SU-DHL-6 (cell line): ENCODE measurements around the gene TNFRSF18.

Experiments
- H2AFZ ChIP-seq: fragments of 200-600 bp; sonication (generic); 2 replicates; pipeline ENCODE4 v1.6.1; 2014; ENCODE audit warnings: low read depth, mild to moderate bottlenecking, moderate library complexity, mixed read lengths, antibody characterized with exemption, low read length; ENCODE audit not compliant: severe bottlenecking
- H3F3A ChIP-seq: fragments of 200-600 bp; shearing (Covaris generic); 2 replicates; pipeline ENCODE4 v1.6.0; 2016; ENCODE audit warnings: antibody characterized with exemption, mild to moderate bottlenecking; ENCODE audit not compliant: insufficient read depth
- H3K27ac ChIP-seq: fragments of 200-600 bp; sonication (generic); 2 replicates; pipeline ENCODE4 v1.5.1; 2016; ENCODE audit warnings: low read depth, mild to moderate bottlenecking, low read length, moderate library complexity, mixed read lengths
- H3K27me3 ChIP-seq: fragments of 200-600 bp; sonication (generic), shearing (Covaris generic); 2 replicates; pipeline ENCODE4 v1.6.0; 2014; ENCODE audit warnings: mild to moderate bottlenecking, low read length
- H3K36me3 ChIP-seq: fragments of 200-600 bp; sonication (generic); 2 replicates; pipeline ENCODE4 v1.6.1; 2014; ENCODE audit warnings: mild to moderate bottlenecking, low read length, mixed read lengths
- H3K4me2 ChIP-seq: fragments of 300-600, 200-600 bp; shearing (Covaris generic), sonication (generic); 2 replicates; pipeline ENCODE4 v1.6.0; 2014; ENCODE audit warnings: low read length, low read depth, mild to moderate bottlenecking; ENCODE audit not compliant: poor library complexity, severe bottlenecking
- H3K4me3 ChIP-seq: fragments of 200-600 bp; sonication (generic); 2 replicates; pipeline ENCODE4 v1.5.1; 2014; ENCODE audit warnings: antibody characterized with exemption, low read length, mild to moderate bottlenecking, mixed read lengths; ENCODE audit not compliant: insufficient read depth, poor library complexity, severe bottlenecking
- H3K79me2 ChIP-seq: fragments of 200-600 bp; sonication (generic); 2 replicates; pipeline ENCODE4 v1.6.1; 2014; ENCODE audit warnings: mild to moderate bottlenecking, low read length, moderate library complexity; ENCODE audit not compliant: insufficient read depth
- H3K9ac ChIP-seq: fragments of 200-600 bp; sonication (generic); 2 replicates; pipeline ENCODE4 v1.7.0; 2014; ENCODE audit warnings: mild to moderate bottlenecking, low read length
- H3K9me2 ChIP-seq: fragments of 200-600 bp; sonication (generic); replicated peaks from 2 replicates; pipeline ENCODE4 v1.6.1; 2014; ENCODE audit warnings: low read length; ENCODE audit not compliant: insufficient read depth
- H3K9me3 ChIP-seq: fragments of 200-600 bp; sonication (generic); 2 replicates; pipeline ENCODE4 v1.6.1; 2014; ENCODE audit warnings: low read length, mixed read lengths; ENCODE audit not compliant: insufficient read depth
- H4K20me1 ChIP-seq: fragments of 200-600 bp; sonication (generic); 2 replicates; pipeline ENCODE4 v1.6.1; 2014; ENCODE audit warnings: low read depth, mild to moderate bottlenecking, antibody characterized with exemption, low read length, moderate library complexity, mixed read lengths
- EZH2phosphoT487 ChIP-seq: fragments of 200-600 bp; sonication (generic), shearing (Covaris generic); conservative IDR thresholded peaks from 2 replicates; pipeline ENCODE4 v1.6.1; 2018; ENCODE audit warnings: mild to moderate bottlenecking, antibody characterized with exemption, low read length, moderate library complexity, mixed read lengths
- TF ChIP-seq, protein P1 (sequence below): fragments of 200-600 bp; sonication (generic); IDR thresholded peaks from one replicate; pipeline ENCODE4 v1.5.1; 2017; ENCODE audit warnings: antibody characterized with exemption, mild to moderate bottlenecking, low read length, moderate library complexity; ENCODE audit not compliant: insufficient read depth, poor library complexity, severe bottlenecking

The TNFRSF18 gene

DNA sequence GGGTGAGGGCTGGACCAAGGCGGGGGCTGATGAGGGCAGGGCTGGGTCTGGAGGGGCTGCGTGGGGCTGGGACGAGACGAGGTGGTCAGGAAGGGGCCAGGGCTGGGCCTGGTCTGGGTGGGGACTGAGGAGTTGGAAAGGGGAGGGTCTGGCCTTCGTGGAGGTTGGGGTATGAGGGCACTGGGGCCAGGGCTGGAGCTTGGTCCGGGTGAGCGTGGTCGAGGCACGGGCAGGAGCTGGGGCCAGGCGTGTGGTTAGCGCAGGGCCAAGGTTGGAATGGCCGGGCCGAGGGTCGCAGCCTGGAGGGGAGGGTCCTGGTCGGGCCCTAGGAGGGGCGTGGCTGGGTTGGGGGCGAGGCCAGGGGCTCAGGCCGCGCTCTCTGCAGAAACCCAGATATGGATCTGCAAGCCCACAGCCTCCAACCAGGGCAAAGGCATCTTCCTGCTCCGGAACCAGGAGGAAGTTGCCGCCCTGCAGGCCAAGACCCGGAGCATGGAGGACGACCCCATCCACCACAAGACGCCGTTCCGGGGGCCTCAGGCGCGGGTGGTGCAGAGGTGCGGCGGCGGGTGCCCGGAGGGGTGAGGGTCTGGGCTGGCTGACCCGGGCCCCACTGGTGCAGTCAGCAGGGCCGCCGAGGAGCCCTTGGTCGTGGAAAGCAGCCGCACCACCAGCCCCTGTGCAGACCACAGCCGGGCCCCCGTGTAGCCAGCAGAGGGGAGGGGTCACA is 23.7 kb downstream of the TNFRSF18 start:
- Histone ChIP-seq H3K27me3 (no peaks in the 10 kb centered on the region), H3K4me2 (no peak overlapping the region), H2AFZ (no peak overlapping the region), H3K9me3 (no peaks in the 10 kb centered on the region), H3K79me2 (no peaks in the 10 kb centered on the region), H3K4me3 (no peak overlapping the region), H3K9me2 (no peaks in the 10 kb centered on the region), H3K27ac (no peak overlapping the region), H4K20me1 (no peaks in the 10 kb centered on the region), H3F3A (no peaks in the 10 kb centered on the region), H3K9ac (no peak overlapping the region), H3K36me3 (no peaks in the 10 kb centered on the region)
- TF ChIP-seq, protein P1, sequence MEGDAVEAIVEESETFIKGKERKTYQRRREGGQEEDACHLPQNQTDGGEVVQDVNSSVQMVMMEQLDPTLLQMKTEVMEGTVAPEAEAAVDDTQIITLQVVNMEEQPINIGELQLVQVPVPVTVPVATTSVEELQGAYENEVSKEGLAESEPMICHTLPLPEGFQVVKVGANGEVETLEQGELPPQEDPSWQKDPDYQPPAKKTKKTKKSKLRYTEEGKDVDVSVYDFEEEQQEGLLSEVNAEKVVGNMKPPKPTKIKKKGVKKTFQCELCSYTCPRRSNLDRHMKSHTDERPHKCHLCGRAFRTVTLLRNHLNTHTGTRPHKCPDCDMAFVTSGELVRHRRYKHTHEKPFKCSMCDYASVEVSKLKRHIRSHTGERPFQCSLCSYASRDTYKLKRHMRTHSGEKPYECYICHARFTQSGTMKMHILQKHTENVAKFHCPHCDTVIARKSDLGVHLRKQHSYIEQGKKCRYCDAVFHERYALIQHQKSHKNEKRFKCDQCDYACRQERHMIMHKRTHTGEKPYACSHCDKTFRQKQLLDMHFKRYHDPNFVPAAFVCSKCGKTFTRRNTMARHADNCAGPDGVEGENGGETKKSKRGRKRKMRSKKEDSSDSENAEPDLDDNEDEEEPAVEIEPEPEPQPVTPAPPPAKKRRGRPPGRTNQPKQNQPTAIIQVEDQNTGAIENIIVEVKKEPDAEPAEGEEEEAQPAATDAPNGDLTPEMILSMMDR: no peak
- no peak for TF ChIP-seq EZH2phosphoT487

DNA sequence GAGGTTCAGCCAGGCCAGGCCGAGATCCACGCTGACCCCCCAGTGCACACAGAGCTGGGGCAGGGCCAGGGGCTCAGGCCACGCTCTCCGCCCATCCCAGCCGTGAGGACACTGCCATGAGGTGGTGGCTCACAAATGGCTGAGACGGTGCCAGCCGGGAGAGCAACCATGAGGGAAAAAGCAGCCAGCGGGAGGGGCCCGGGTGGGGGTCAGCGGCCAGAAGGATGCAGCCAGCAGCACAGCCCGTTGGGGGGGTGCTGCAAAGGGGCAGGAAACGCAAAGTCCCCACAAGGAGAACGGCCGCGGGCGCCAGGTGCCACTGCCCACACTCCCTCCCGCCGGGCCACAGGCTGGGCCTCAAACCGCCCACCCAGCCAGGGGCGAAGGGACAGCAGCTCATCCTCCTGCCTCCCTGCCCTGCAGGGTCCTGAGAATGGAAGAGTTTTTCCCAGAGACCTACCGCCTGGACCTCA is 24.4 kb downstream of the TNFRSF18 start:
- Histone ChIP-seq H3K79me2 (no peaks in the 10 kb centered on the region), H4K20me1 (no peaks in the 10 kb centered on the region), H3K27me3 (no peaks in the 10 kb centered on the region), H3K27ac (no peak overlapping the region), H3K36me3 (no peaks in the 10 kb centered on the region), H3K9ac (no peak overlapping the region), H3K4me3 (no peak overlapping the region), H2AFZ (no peak overlapping the region), H3K4me2 (no peak overlapping the region), H3K9me3 (no peaks in the 10 kb centered on the region), H3F3A (no peaks in the 10 kb centered on the region), H3K9me2 (no peaks in the 10 kb centered on the region)
- TF ChIP-seq, protein P1: no peak
- TF ChIP-seq EZH2phosphoT487: no peak

DNA sequence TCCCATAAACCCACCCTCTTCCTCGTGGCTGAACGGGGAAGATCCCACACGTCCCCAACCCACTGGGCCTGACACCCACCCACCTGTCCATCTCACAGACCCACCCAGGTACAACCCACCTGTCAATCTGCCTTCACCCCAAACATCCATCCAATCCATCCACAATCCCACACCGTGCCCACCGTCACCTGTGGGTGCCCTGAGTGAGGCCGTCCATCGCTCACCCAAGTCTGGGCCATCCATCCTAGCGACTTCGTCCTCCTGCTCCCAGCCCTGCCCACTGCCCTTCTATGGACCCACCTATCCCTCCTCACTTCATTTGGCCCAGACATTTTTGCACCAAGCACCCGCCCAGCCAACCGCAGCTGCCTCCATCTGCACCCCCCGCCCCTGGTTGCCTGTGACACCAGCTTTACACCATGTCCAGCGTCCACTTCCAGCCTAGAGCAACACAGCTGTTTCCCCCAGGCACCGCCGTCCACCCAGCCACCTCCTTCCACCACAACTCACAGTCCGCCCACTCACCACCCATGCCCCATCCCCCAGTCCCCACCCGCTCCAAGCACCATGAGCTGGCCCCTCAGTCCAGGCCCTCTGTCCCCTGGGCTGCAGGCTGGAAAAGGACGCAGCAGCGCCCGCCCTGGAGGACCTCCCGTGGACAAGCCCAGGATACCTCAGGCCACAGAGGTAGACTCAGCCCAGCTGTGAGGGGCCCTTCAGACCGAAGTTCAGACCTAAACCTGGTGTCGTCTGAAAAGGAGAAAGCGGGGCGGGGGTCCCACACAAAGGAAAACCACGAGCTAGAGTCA is 25.1 kb downstream of the TNFRSF18 start:
- peaks cover 1% of the 10 kb centered on the region; the same call in 1 of the 2 replicates for H3F3A ChIP-seq
- H3K9me3 ChIP-seq: 0 out of 2 replicates have a peak, but pooled peaks cover 2% of the 10 kb centered on the region
- no peaks in the 10 kb centered on the region for H3K9me2 ChIP-seq
- no peak overlapping the region for H3K4me3 ChIP-seq
- H3K79me2 ChIP-seq: no peaks in the 10 kb centered on the region
- no peaks in the 10 kb centered on the region for H3K36me3 ChIP-seq
- TF ChIP-seq, protein P1: no peak
- TF ChIP-seq EZH2phosphoT487: no peak
- no peaks in the 10 kb centered on the region for H3K27me3 ChIP-seq
- no peak overlapping the region for H3K27ac ChIP-seq
- H2AFZ ChIP-seq: no peak overlapping the region
- no peak overlapping the region for H3K4me2 ChIP-seq
- H4K20me1 ChIP-seq: no peaks in the 10 kb centered on the region
- no peak overlapping the region for H3K9ac ChIP-seq
